Right renal cortex interstitium (tissue), 3 donors: ENCODE measurements around the gene CNTN4. TPM values are rescaled to one million over a fixed set of nuclear protein-coding genes. Genes with fewer than 3 reads are reported as not detected.
A peak's percentile ranks its signal among the peaks of the same experiment; 100 is the strongest.
"Not testable (repeated sequence)": the region's sequence is repeated elsewhere in the genome, so short reads cannot be mapped to it uniquely, and the experiment has no call there.

Experiments
- DNase-seq, 3 donors: peaks; one replicate each; pipeline ENCODE4 v3.0.0-alpha.2; 2013; ENCODE audit warnings: low read depth in 3 of 3, low spot score in 2 of 3
- polyA plus RNA-seq, 3 donors: library from polyadenylated mRNA; unstranded; fragments of 120-200 nt; gene quantifications; one replicate each; pipeline ENCODE4 v1.2.1, GENCODE V29; 2013; ENCODE audit not compliant: insufficient read length in 3 of 3

Gene CNTN4
- polyA plus RNA-seq, 3 donors: 27.7 to 33.1 (median 28.5) TPM

DNA sequence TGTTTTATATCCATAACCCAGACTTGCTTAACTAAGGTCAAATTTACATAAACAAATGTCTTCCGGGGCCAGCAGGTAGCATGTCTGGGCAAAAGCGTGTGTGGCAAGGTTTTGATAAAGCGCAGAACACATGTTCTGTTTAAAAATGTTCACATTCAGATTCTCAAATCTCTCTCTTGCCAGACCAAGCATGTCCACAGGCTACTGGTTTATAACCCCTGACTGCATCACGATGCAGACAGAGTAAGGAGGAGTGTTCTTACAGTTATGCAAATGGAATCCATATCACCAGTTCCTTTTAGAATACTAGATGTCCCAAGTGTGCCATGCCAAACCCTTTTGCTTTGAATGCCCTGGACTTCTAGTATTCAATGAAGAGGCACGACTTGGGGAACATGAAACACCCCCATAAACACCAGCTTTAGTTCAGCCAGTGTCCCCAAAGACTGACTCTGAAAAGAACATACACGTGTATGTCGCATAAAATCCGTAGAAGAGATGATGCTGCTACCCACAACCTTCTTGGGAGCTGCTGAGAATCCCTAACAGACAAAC is 412.0 kb downstream of the CNTN4 start:
- DNase-seq: no peak

DNA sequence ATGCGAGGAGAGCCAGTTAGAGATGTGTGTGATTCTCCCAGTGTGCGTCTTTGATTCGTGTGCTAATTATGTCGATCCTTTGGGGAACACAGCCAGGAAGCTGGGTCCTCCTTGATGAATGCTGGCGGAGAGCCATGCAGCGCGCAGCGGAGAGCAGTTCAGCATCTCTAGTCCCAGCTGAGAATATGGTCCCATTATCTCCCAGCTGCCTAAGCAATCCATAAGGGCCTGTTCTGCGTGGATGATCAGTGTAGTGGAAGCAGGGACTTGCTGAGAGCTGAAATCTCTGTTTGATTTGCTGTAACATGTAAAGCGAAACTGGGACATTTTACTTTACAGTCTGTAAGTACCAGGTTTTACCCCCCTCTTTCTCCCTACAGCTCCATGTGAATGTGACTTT is 412.7 kb downstream of the CNTN4 start:
- DNase-seq: no peak

- no peak for DNase-seq
Measured at GRCh38 chr3:2512881-2513280, 414.2 kb downstream of the CNTN4 start.

GRCh38 chr3:2513986-2514385 is 415.3 kb downstream of the CNTN4 start:
- no peak for DNase-seq

- no peak for DNase-seq
Measured at GRCh38 chr3:2516762-2517441, 418.2 kb downstream of the CNTN4 start.

DNA sequence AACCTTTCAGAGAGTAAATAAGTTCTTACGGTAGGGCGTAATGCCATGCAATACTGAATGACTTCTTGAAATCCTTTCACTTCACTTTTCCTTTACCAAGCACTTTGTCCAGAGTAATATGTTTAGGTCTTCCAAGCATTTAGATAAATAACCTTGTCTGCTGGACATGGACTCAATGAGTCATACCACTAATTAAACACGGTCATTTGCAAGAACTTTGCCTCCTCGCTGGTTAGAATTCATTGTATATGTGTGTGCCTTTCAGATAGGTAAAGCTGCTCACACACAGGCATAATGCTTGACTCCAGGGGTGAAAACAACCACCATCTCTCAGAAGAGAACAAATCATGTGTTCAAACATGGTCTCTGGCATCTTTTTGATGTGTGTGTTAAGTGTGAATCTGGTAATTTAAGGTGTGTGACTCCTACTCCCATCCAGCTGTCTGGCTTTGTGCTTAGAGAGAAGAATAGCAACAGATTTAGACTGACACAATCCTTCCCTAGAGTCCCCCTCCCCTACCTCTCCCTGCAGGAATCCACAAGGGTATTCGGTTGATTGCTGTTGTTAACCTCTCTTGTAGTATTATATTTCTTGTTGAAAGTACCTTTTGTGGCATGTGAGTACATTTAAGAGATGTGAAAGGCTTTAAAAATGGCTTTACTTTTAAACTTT is 419.0 kb downstream of the CNTN4 start:
- DNase-seq: peak in 1 of 3 donors; percentile 32

DNA sequence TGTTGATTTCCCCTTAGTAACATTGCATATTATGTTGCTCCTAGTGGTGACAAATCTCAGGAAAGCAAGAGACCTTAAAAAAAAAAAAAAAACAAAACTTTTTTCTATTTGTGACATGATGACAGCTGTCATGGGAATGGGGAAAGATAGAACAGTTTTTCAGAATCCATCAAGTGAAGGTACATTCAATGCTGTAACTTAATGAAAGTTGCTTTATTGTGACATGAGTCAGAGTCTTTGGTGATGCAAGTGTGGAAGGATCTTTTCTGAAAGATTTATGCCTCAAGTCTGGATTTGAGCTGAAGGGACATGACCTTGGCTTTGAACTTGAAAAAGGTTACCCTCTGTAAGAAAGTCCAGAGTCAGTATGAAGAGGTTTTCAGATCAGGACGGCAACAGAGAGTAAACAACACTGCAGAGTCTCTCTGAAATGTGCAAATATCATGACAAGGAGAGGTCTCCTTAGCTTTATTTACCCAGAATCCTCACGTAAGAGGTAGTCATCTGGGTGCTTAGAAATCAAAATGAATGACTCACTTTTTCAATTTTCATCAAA is 424.7 kb downstream of the CNTN4 start:
- no peak for DNase-seq

DNA sequence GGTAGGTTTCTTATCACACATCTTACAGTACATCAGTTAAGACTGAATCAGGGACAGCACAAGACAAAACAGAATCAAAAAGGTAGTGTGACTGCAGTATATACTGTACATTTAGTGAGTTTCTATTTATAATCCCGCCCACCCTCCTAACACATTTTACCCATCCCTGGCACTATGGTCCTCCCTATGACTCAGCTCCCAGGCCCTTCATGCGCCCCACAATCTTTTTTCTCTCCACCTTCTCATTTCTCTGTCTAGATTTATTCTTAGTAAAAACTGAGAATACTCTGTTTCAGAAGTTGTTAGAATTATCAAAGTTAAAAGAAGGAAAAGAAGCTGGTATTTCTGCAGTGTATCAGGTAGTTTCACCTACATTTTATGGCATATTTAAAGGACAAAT is 427.3 kb downstream of the CNTN4 start:
- no peak for DNase-seq

DNA sequence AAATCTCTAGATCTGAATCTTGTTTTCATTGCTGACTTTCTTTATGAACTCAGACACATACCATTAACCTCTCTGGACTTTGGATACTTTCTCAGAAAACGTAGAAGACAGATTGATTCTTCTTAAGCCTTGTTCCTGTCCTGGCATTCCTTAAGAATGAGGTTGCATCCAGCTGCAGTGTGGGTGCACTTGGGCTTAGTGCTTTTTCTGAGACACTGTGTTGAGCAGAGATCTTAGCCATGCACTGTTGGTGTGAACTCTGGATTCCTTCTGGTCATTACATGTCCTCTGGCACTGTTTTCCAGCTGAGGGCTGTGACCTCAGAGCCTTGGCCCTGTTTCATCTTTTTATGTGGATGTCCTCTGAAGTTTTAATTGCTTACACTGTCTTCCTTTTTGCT is 428.3 kb downstream of the CNTN4 start:
- DNase-seq: no peak

- DNase-seq: not testable (repeated sequence)
Measured at GRCh38 chr3:2527328-2527727, 428.7 kb downstream of the CNTN4 start.

DNA sequence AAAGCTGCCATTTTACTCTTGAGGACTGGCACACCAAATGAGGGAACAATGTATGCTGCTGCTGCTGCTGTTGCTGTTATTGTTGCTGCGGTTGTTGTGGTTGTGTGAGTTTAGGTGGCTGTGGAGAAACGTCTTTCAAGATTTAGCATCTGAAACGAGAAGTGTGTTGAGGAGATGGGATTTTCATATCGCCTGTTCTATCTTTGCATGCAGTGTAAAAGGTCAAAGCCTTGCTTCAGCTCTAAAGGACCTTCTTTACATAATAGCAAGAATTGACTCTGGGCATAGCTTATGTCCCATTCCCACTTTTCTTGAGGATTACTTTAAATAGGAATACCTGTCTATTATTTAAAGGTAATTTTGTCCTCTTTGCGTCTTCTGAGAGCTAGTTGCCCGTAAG is 436.1 kb downstream of the CNTN4 start:
- DNase-seq: not testable (repeated sequence)

DNA sequence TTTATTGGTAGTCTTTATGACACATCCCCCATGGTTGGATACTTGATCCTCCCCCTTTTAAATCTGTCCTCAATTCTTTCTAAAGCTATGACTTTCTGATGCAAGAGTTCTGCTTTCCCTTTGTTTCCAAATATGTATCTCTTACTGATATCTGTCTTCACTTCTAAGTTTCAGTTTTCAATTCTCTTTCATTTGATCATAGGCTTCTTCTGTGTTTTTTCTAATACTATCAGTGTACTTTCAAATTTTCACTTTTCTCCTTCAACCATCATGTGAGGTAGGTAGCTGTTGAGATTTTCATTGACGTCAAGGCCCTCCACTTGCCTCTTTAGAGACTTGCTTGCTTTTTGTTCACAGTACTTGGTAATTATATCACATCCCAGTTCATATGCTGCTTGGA is 436.5 kb downstream of the CNTN4 start:
- DNase-seq: no peak

DNA sequence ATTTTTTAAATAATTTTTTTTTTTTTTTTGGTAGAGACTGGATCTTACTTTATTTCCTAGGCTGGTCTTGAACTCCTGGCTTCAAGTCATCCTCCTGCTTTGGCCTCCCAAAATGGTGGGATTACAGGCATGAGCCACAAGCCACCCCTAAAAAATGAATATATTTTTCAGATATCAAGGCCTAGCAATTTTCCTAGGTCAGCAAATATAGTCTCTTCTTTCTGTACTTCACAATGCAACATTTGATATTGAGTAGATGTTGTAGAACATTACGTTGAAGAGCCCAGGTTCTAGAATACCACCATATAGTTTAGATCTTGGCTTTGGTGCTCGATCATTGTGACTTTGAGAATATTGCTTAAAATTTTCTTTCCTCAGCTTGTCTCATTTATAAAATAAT is 437.9 kb downstream of the CNTN4 start:
- no peak for DNase-seq

- DNase-seq: no peak
Measured at GRCh38 chr3:2540115-2540514, 441.4 kb downstream of the CNTN4 start.

DNA sequence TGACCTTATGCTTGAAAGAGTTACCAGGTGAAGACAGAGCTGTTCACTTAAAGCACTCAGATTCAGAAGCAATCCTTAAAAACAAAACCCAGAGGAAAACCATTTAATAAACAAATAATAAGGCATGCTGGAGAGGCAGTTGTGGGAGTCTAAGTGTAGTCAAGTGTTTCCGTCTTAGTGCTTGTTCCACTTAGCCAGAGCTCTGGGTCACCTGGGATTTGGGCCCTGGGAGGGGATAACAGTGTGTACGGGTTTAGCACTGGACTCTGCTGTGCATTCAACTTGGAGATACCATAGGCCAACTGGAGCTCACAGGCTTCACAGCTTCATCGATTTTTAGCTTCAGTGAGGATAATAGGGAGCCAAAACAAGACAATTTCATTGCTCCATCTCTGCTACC is 444.6 kb downstream of the CNTN4 start:
- no peak for DNase-seq

GRCh38 chr3:2544212-2544611 is 445.5 kb downstream of the CNTN4 start:
- no peak for DNase-seq

DNA sequence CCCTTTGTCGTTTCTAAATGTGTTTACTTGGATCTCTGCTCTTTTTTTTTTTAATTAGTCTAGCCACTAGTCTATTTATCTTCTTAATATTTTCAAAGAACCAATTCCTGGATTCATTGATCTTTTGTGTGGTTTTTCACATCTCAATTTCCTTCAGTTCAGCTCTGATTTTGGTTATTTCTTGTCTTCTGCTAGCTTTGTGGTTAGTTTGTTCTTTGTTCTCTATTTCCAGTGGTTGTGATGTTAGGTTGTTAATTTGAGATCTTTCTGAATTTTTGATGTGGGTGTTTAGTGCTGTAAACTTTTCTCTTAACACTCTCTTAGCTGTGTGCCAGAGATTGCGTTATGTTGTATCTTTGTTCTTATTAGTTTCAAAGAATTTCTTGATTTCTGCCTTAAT is 446.1 kb downstream of the CNTN4 start:
- DNase-seq: no peak

DNA sequence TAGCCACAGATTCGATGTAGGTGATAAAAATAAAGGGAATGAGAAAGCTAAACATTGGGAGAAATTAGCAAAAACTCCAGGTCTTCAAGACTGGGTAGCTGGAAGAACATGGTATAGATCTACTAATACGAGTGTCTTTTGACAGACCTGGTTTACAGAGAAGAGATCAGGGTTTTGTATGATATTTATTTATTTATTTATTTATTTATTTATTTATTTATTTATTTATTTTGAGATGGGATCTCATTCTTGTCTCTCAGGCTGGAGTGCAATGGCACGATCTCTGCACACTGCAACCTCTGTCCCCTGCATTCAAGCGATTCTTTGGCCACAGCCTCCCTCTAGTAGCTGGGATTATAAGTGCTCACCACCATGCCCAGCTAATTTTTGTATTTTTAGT is 448.4 kb downstream of the CNTN4 start:
- DNase-seq: no peak

- DNase-seq: no peak
Measured at GRCh38 chr3:2554656-2555055, 456.0 kb downstream of the CNTN4 start.

DNA sequence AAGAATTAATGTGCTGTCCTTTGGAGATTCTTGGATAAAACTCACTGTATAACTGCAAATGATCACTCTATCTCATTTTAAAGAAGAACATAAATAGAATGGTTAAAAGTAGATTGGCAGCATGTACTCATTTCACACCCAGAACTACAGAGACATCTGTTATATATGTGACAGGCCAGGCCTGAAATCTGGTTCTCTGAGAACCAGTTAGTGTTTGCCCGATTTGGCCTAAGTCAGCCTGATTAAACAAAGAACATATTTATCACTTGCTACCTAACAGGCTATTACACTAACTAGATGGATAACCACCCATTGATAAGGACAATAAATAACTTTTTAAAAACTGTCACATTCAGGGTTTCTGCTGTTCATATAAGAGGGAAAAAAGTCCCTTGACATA is 460.1 kb downstream of the CNTN4 start:
- no peak for DNase-seq

DNA sequence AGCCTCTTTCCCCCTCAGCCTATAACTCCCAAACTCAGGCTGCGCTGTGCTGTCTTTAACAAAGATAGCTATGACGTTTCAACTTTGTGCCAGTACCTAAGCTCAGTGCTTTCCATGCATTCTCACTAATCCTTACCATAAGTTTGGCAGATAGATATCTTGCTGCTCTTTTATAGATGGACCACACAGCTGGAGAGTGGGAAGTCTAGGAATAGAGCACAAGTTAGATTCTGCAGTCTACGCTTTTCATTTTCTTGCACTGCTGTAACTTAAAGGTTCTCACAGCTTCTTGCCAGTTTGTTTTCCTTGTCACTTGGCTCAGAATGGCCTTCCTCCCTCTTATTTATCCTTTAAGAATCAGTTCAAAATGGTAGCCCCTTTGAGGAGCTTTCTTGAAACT is 468.8 kb downstream of the CNTN4 start:
- DNase-seq: no peak

DNA sequence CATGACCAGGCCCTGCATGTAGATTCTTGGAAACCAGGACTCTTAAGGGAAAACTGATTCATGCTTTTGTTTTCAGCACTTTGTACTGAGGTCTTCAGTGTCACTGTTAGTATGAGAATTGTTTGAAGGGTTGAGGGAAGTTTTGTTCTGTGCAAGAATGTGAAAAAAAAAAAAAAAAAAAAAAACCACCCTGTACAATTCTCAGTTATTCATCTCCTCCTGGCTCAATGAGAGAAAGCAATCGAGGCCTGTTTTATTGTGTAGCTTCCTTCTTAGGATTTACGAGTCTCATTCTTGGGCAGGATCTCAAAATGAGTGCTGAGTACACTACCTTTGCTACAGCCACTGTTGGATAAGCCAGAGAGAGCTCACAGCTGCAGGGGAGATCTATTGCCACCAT is 469.5 kb downstream of the CNTN4 start:
- DNase-seq: no peak
